ENCODE measurements around the gene UBE2QL1.

- no peak for TF ChIP-seq POLR2A (IDR thresholded peaks at IDR 0.05; ENCODE audit: low read depth, low read length)
- no peak for TF ChIP-seq TAF1 (IDR thresholded peaks at IDR 0.05; ENCODE audit: borderline replicate concordance, low read depth, low read length)
Observed at GRCh38 chr5:6439588-6440550, 8.8 kb upstream of the UBE2QL1 start.
